HEK293 (cell line): ENCODE measurements around the gene COL9A3.

Source experiments
- KLF16 ChIP-seq: fragments of 450-650 bp; formaldehyde crosslinking; IDR thresholded peaks from 2 replicates; pipeline ENCODE4 v1.5.1; 2017; ENCODE audit warnings: missing biosample characterization, missing genetic modification characterization
- SCRT1 ChIP-seq: fragments of 450-650 bp; formaldehyde crosslinking; IDR thresholded peaks from 2 replicates; pipeline ENCODE4 v1.5.1; 2016; ENCODE audit warnings: missing biosample characterization, missing genetic modification characterization, borderline replicate concordance
- SP2 ChIP-seq: fragments of 450-650 bp; formaldehyde crosslinking; IDR thresholded peaks from 2 replicates; pipeline ENCODE4 v1.5.1; 2016; ENCODE audit warnings: missing biosample characterization, missing genetic modification characterization
- ZNF114 ChIP-seq: fragments of 450-650 bp; formaldehyde crosslinking; IDR thresholded peaks from 2 replicates; pipeline ENCODE4 v1.5.0; 2017; ENCODE audit warnings: missing biosample characterization, missing genetic modification characterization
- ZNF292 ChIP-seq: fragments of 450-650 bp; formaldehyde crosslinking; IDR thresholded peaks from 2 replicates; pipeline ENCODE4 v1.5.1; 2016; ENCODE audit warnings: low read depth, missing biosample characterization, missing genetic modification characterization, borderline replicate concordance
- ZNF433 ChIP-seq: fragments of 450-650 bp; formaldehyde crosslinking; IDR thresholded peaks from 2 replicates; pipeline ENCODE4 v1.5.1; 2016; ENCODE audit warnings: missing biosample characterization, missing genetic modification characterization, low read depth
- ZNF530 ChIP-seq: fragments of 450-650 bp; formaldehyde crosslinking; IDR thresholded peaks from 2 replicates; pipeline ENCODE4 v1.5.1; 2016; ENCODE audit warnings: low read depth, missing biosample characterization, missing genetic modification characterization
- ZNF777 ChIP-seq: fragments of 450-650 bp; formaldehyde crosslinking; IDR thresholded peaks from 2 replicates; pipeline ENCODE4 v1.5.1; 2017; ENCODE audit warnings: missing biosample characterization, missing genetic modification characterization, borderline replicate concordance
- TF ChIP-seq, protein P1 (sequence below): fragments of 450-650 bp; formaldehyde crosslinking; IDR thresholded peaks from 2 replicates; pipeline ENCODE4 v1.5.1; 2016; ENCODE audit warnings: missing biosample characterization, missing genetic modification characterization
- TF ChIP-seq, protein P2 (sequence below): fragments of 450-650 bp; formaldehyde crosslinking; optimal IDR thresholded peaks from 2 replicates; pipeline ENCODE3; 2016; ENCODE audit warnings: missing biosample characterization, mild to moderate bottlenecking, missing genetic modification characterization
- TF ChIP-seq, protein P3 (sequence below): fragments of 450-650 bp; formaldehyde crosslinking; IDR thresholded peaks from 2 replicates; pipeline ENCODE4 v1.5.1; 2016; ENCODE audit warnings: missing biosample characterization, missing genetic modification characterization
- TF ChIP-seq, protein P4 (sequence below): fragments of 450-650 bp; formaldehyde crosslinking; IDR thresholded peaks from 2 replicates; pipeline ENCODE4 v1.5.1; 2016; ENCODE audit warnings: missing biosample characterization, missing genetic modification characterization

DNA sequence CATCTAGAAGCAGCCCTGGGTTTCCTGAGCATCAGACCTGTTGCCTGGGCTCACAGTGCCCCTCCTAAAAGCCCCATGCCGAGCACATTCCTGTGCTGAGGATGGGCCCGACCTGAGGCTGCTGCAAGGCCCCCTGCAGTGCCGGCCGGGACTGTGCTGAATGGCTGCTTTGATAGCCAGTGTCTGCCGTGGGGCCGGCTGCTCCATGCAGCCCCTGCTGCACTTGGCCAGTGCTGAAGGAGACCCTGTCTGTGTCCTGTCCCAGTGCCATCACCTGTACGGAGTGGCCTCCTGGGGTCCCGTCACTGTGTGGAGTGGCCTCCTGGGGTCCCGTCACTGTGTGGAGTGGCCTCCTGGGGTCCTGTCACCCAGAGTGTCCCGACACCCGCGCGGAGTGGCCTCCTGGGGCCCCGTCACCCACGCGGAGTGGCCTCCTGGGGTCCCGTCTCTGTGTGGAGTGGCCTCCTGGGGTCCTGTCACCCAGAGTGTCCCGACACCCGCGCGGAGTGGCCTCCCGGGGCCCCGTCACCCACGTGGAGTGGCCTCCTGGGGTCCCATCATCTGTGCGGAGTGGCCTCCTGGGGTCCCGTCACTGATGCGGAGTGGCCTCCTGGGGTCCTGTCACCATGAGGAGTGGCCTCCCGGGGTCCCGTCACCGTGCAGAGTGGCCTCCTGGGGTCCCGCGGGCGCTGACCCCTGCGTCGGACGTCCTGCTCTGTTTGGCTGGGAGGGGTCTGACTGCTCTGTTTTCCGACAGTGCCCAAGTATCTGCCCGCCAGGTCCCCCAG is 7.0 kb downstream of the COL9A3 start:
- TF ChIP-seq ZNF530 (no peak), SP2 (no peak), ZNF114 (tag by site-specific recombination) (no peak), SCRT1 (tag by site-specific recombination) (no peak), ZNF777 (tag by site-specific recombination) (no peak), KLF16 (tag by site-specific recombination) (no peak), ZNF292 (tag by site-specific recombination) (no peak), ZNF433 (no peak)
- TF ChIP-seq, protein P1, sequence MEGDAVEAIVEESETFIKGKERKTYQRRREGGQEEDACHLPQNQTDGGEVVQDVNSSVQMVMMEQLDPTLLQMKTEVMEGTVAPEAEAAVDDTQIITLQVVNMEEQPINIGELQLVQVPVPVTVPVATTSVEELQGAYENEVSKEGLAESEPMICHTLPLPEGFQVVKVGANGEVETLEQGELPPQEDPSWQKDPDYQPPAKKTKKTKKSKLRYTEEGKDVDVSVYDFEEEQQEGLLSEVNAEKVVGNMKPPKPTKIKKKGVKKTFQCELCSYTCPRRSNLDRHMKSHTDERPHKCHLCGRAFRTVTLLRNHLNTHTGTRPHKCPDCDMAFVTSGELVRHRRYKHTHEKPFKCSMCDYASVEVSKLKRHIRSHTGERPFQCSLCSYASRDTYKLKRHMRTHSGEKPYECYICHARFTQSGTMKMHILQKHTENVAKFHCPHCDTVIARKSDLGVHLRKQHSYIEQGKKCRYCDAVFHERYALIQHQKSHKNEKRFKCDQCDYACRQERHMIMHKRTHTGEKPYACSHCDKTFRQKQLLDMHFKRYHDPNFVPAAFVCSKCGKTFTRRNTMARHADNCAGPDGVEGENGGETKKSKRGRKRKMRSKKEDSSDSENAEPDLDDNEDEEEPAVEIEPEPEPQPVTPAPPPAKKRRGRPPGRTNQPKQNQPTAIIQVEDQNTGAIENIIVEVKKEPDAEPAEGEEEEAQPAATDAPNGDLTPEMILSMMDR, result no peak
- TF ChIP-seq, protein P2, sequence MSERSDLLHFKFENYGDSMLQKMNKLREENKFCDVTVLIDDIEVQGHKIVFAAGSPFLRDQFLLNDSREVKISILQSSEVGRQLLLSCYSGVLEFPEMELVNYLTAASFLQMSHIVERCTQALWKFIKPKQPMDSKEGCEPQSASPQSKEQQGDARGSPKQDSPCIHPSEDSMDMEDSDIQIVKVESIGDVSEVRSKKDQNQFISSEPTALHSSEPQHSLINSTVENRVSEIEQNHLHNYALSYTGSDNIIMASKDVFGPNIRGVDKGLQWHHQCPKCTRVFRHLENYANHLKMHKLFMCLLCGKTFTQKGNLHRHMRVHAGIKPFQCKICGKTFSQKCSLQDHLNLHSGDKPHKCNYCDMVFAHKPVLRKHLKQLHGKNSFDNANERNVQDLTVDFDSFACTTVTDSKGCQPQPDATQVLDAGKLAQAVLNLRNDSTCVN (tag by site-specific recombination), result no peak
- TF ChIP-seq, protein P3, sequence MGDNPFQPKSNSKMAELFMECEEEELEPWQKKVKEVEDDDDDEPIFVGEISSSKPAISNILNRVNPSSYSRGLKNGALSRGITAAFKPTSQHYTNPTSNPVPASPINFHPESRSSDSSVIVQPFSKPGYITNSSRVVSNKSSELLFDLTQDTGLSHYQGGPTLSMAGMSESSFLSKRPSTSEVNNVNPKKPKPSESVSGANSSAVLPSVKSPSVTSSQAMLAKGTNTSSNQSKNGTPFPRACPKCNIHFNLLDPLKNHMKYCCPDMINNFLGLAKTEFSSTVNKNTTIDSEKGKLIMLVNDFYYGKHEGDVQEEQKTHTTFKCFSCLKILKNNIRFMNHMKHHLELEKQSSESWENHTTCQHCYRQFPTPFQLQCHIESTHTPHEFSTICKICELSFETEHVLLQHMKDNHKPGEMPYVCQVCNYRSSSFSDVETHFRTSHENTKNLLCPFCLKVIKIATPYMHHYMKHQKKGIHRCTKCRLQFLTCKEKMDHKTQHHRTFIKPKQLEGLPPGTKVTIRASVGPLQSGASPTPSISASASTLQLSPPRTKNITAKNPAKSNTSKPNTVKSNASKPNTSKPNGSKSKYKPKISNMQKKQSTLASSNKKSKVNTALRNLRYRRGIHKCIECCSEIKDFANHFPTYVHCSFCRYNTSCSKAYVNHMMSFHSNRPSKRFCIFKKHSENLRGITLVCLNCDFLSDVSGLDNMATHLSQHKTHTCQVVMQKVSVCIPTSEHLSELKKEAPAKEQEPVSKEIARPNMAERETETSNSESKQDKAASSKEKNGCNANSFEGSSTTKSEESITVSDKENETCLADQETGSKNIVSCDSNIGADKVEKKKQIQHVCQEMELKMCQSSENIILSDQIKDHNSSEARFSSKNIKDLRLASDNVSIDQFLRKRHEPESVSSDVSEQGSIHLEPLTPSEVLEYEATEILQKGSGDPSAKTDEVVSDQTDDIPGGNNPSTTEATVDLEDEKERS (tag by site-specific recombination), result no peak
- TF ChIP-seq, protein P4, sequence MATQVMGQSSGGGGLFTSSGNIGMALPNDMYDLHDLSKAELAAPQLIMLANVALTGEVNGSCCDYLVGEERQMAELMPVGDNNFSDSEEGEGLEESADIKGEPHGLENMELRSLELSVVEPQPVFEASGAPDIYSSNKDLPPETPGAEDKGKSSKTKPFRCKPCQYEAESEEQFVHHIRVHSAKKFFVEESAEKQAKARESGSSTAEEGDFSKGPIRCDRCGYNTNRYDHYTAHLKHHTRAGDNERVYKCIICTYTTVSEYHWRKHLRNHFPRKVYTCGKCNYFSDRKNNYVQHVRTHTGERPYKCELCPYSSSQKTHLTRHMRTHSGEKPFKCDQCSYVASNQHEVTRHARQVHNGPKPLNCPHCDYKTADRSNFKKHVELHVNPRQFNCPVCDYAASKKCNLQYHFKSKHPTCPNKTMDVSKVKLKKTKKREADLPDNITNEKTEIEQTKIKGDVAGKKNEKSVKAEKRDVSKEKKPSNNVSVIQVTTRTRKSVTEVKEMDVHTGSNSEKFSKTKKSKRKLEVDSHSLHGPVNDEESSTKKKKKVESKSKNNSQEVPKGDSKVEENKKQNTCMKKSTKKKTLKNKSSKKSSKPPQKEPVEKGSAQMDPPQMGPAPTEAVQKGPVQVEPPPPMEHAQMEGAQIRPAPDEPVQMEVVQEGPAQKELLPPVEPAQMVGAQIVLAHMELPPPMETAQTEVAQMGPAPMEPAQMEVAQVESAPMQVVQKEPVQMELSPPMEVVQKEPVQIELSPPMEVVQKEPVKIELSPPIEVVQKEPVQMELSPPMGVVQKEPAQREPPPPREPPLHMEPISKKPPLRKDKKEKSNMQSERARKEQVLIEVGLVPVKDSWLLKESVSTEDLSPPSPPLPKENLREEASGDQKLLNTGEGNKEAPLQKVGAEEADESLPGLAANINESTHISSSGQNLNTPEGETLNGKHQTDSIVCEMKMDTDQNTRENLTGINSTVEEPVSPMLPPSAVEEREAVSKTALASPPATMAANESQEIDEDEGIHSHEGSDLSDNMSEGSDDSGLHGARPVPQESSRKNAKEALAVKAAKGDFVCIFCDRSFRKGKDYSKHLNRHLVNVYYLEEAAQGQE (tag by site-specific recombination), result no peak
